Gastrocnemius medialis (tissue), 4 donors: ENCODE data around the gene GOLGA8K.
"Not testable (repeated sequence)": the region's sequence is repeated elsewhere in the genome, so short reads cannot be mapped to it uniquely, and the experiment has no call there.

Experiments used
- CTCF ChIP-seq, 5 experiments: fragments of 450-650 bp in 3 of 5; fragments of 200-600 bp in 2 of 5; sonication (generic) in 2 of 5; IDR thresholded peaks in 4 of 5; conservative IDR thresholded peaks in 1 of 5; 1 replicate in 4 of 5; 2 replicates in 1 of 5; pipeline ENCODE4 v1.5.1; 2016 to 2019; ENCODE audit warnings: antibody characterized with exemption in 5 of 5, mild to moderate bottlenecking in 3 of 5, moderate library complexity in 3 of 5
- POLR2A ChIP-seq, 2 donors: fragments of 450-650 bp; IDR thresholded peaks; one replicate each; pipeline ENCODE4 v1.6.1; 2017; ENCODE audit warnings: antibody characterized with exemption in 2 of 2, mild to moderate bottlenecking in 2 of 2, moderate library complexity in 2 of 2

GRCh38 chr15:32363449-32363848, 39.6 kb downstream of the GOLGA8K start:
- TF ChIP-seq CTCF (IDR thresholded peaks at IDR 0.05 in 4 of 5, conservative IDR thresholded peaks at IDR 0.05 in 1 of 5); POLR2A (IDR thresholded peaks at IDR 0.05): not testable (repeated sequence)
